CD4-positive, alpha-beta T cell (primary cell): Measurements from ENCODE around the gene RBBP6. TPM values are rescaled to one million over a fixed set of nuclear protein-coding genes. Genes with fewer than 3 reads are reported as not detected.
"Not testable (repeated sequence)": the region's sequence is repeated elsewhere in the genome, so short reads cannot be mapped to it uniquely, and the experiment has no call there.

Experiments
- ATAC-seq: fragments of 200-7000 bp; cut with Tn5 transposase; one replicate; pipeline ENCODE4 v1.10.0; 2022; ENCODE audit warnings: mild to moderate bottlenecking; ENCODE audit not compliant: poor library complexity
- CTCF ChIA-PET: fragments of 350-600 bp; sonication (Branson Sonifier 250); formaldehyde crosslinking; loops from one replicate; lab custom pipeline; 2021; ENCODE audit warnings: antibody characterized with exemption, inconsistent platforms; lab: Charles Lee
- POLR2A ChIA-PET: fragments of 350-600 bp; sonication (Branson Sonifier 250); formaldehyde crosslinking; loops from one replicate; lab custom pipeline; 2021; ENCODE audit warnings: antibody characterized with exemption, inconsistent platforms; lab: Charles Lee
- DNase-seq, 14 experiments: peaks; one replicate each; pipeline ENCODE4 v3.0.0-alpha.2; 2013 to 2020; ENCODE audit warnings: mixed read lengths in 2 of 14
- H3K27ac ChIP-seq, 2 donors: one replicate each; pipeline versions ENCODE4 v1.5.1 to v1.7.0; 2013; ENCODE audit warnings: low read length in 2 of 2, low read depth in 1 of 2, mild to moderate bottlenecking in 1 of 2
- H3K27me3 ChIP-seq, 2 experiments: 1 replicate in 1 of 2; 2 replicates in 1 of 2; pipeline versions ENCODE4 v1.6.1 to v1.7.0; 2013; ENCODE audit warnings: low read length in 2 of 2, control low read depth in 1 of 2, mild to moderate bottlenecking in 1 of 2, moderate library complexity in 1 of 2; ENCODE audit not compliant: insufficient read depth in 2 of 2, control insufficient read depth in 1 of 2
- H3K36me3 ChIP-seq: one replicate; pipeline ENCODE4 v1.6.1; 2013; ENCODE audit warnings: low read length, control low read depth; ENCODE audit not compliant: insufficient read depth
- H3K4me1 ChIP-seq: one replicate; pipeline ENCODE4 v1.6.1; 2013; ENCODE audit warnings: low read length, control low read depth; ENCODE audit not compliant: insufficient read depth
- H3K4me3 ChIP-seq: one replicate; pipeline ENCODE4 v1.5.1; 2013; ENCODE audit warnings: mild to moderate bottlenecking, low read length, moderate library complexity
- H3K9me3 ChIP-seq, 2 experiments: 1 replicate in 1 of 2; 2 replicates in 1 of 2; pipeline versions ENCODE4 v1.6.1 to v1.7.0; 2013; ENCODE audit warnings: low read length in 2 of 2, mild to moderate bottlenecking in 2 of 2, control low read depth in 1 of 2, moderate library complexity in 1 of 2; ENCODE audit not compliant: control insufficient read depth in 1 of 2, insufficient read depth in 1 of 2
- H3K27ac Mint-ChIP-seq: one replicate; pipeline ENCODE4 v1.8.0; 2020; ENCODE audit warnings: mixed read lengths
- H3K27me3 Mint-ChIP-seq: one replicate; pipeline ENCODE4 v1.8.0; 2021; ENCODE audit warnings: mixed read lengths
- H3K36me3 Mint-ChIP-seq: one replicate; pipeline ENCODE4 v1.8.0; 2021; ENCODE audit warnings: low read depth, mixed read lengths
- H3K4me1 Mint-ChIP-seq: one replicate; pipeline ENCODE4 v1.8.0; 2021; ENCODE audit warnings: low read depth, mixed read lengths
- H3K4me3 Mint-ChIP-seq: one replicate; pipeline ENCODE4 v1.8.0; 2020; ENCODE audit warnings: mild to moderate bottlenecking, mixed read lengths
- H3K9me3 Mint-ChIP-seq: one replicate; pipeline ENCODE4 v1.8.0; 2020; ENCODE audit warnings: mixed read lengths
- CTCF ChIP-seq: fragments of 200-600 bp; IDR thresholded peaks from one replicate; pipeline ENCODE4 v1.8.0; 2022; ENCODE audit warnings: antibody characterized with exemption, mild to moderate bottlenecking
- intact Hi-C, 2 experiments: fragments of 100-400 bp; cut with DNase I in 1 of 2; cut with micrococcal nuclease in 1 of 2; formaldehyde crosslinking; loops; one replicate each; pipeline versions ENCODE4 v1.15.1 to v1.9.0; 2023 to 2025; cut with DNase I, micrococcal nuclease
- total RNA-seq, 174 experiments: library from RNA in 2 of 174; stranded (reverse) in 2 of 174; gene quantifications; one replicate each; pipeline ENCODE4 v1.2.3 and lab custom pipeline; 2021 to 2026

RBBP6 gene
- total RNA-seq, 2 experiments from 2014 or later = 178 TPM

DNA sequence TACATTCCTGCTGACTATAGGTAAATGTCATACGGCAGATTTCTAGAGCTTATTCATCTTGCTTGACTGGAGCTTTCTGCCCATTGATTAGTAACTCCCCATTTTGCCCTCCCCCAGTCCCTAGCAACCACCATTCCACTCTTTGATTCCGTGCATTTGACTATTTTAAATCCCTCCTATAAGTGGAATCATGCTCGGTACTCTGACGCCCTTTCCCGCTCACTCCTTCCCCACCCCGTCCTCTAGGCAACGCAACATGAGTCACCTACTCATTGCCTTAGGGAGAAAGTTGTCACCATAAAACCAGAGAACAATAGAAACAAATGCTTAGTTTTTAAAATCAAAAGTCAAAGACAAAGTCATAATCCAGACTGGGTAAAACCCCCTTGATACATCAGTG is 45.5 kb upstream of the RBBP6 start:
- H3K4me1 ChIP-seq = no peaks in the 10 kb centered on the region
- no peak overlapping the region for H3K4me3 ChIP-seq
- Mint-ChIP-seq H3K36me3 (no peaks in the 10 kb centered on the region), H3K4me1 (no peaks in the 10 kb centered on the region), H3K27me3 (peaks cover 26% of the 10 kb centered on the region), H3K4me3 (no peak overlapping the region), H3K9me3 (no peaks in the 10 kb centered on the region), H3K27ac (no peak overlapping the region)
- peaks cover 0 to 7% of the 10 kb centered on the region in 2 experiments for H3K9me3 ChIP-seq
- intact Hi-C loops = no loop called here
- DNase-seq = no peak
- H3K27ac ChIP-seq = no peak overlapping the region
- no peaks in the 10 kb centered on the region for H3K36me3 ChIP-seq
- no peak for ATAC-seq
- ChIA-PET POLR2A (no interaction called here), CTCF (no interaction called here)
- TF ChIP-seq CTCF = no peak
- peaks cover 0 to 4% of the 10 kb centered on the region in 2 experiments for H3K27me3 ChIP-seq

GRCh38 chr16:24495207-24495606 is 44.2 kb upstream of the RBBP6 start:
- H3K27me3 Mint-ChIP-seq = peaks cover 21% of the 10 kb centered on the region
- CTCF ChIA-PET = interaction anchor here (1.5 kb wide), 1 partner anchor 10 kb away, joined by 3 read pairs; no protein-coding TSS in a partner anchor
- H3K9me3 Mint-ChIP-seq, H3K27ac ChIP-seq, H3K36me3 Mint-ChIP-seq, DNase-seq, H3K36me3 ChIP-seq, H3K4me1 ChIP-seq, H3K4me1 Mint-ChIP-seq, H3K9me3 ChIP-seq, POLR2A ChIA-PET, ATAC-seq, H3K4me3 ChIP-seq, H3K4me3 Mint-ChIP-seq, intact Hi-C loops, H3K27me3 ChIP-seq, H3K27ac Mint-ChIP-seq: not testable (repeated sequence)

DNA sequence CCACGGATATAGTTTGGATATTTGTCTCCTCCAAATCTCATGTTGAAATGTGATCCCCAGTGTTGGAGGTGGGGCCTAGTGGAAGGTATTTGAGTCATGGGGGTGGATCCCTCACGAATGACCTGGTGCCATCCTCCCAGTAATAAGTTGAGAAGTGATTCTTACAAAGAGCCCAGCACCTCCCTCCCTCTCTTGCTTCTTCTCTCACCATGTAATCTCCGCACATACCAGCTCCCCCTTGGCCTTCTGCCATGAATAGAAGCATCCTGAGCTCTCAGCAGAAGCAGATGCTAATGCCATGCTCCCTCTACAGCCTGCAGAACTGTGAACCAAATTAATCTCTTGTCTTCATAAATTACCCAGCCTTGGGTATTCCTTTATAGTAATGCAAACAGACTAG is 41.9 kb upstream of the RBBP6 start:
- ChIA-PET POLR2A (no interaction called here), CTCF (no interaction called here)
- Mint-ChIP-seq H3K27ac (no peak overlapping the region), H3K36me3 (no peaks in the 10 kb centered on the region), H3K4me1 (no peaks in the 10 kb centered on the region), H3K4me3 (no peak overlapping the region), H3K9me3 (no peaks in the 10 kb centered on the region), H3K27me3 (peaks cover 12% of the 10 kb centered on the region)
- no peak for TF ChIP-seq CTCF
- ATAC-seq (no peak), DNase-seq (no peak)
- Histone ChIP-seq H3K4me3 (no peak overlapping the region), H3K36me3 (no peaks in the 10 kb centered on the region), H3K27me3 (no peaks in the 10 kb centered on the region), H3K4me1 (no peaks in the 10 kb centered on the region), H3K9me3 (peaks cover 0 to 7% of the 10 kb centered on the region in 2 experiments), H3K27ac (no peak overlapping the region)
- intact Hi-C loops = no loop called here

- H3K27ac ChIP-seq = no peak overlapping the region
- intact Hi-C loops = no loop called here
- H3K36me3 ChIP-seq = no peaks in the 10 kb centered on the region
- no peaks in the 10 kb centered on the region for H3K4me1 Mint-ChIP-seq
- H3K4me3 Mint-ChIP-seq = no peak overlapping the region
- ChIA-PET CTCF (no interaction called here), POLR2A (no interaction called here)
- H3K4me1 ChIP-seq = no peaks in the 10 kb centered on the region
- H3K36me3 Mint-ChIP-seq = no peaks in the 10 kb centered on the region
- no peak for TF ChIP-seq CTCF
- peaks cover 13% of the 10 kb centered on the region for H3K27me3 Mint-ChIP-seq
- DNase-seq (no peak), ATAC-seq (no peak)
- H3K9me3 ChIP-seq = peaks cover 0 to 7% of the 10 kb centered on the region in 2 experiments
- H3K27me3 ChIP-seq = no peaks in the 10 kb centered on the region
- no peak overlapping the region for H3K4me3 ChIP-seq
- H3K27ac Mint-ChIP-seq = no peak overlapping the region
- H3K9me3 Mint-ChIP-seq = no peaks in the 10 kb centered on the region
These were observed 40.1 kb upstream of the RBBP6 start for GRCh38 chr16:24499193-24499814.
